IMR-90 (cell line): Measurements from ENCODE around the gene HTR5A.

ENCODE experiments used
- POLR2A ChIP-seq: IDR thresholded peaks from 2 replicates; pipeline ENCODE4 v1.6.1; 2012; ENCODE audit warnings: mild to moderate bottlenecking, low read depth, low read length
- TF ChIP-seq, protein P1 (sequence below): conservative IDR thresholded peaks from 2 replicates; pipeline ENCODE4 v1.5.1; 2012; ENCODE audit warnings: mild to moderate bottlenecking, low read depth, low read length, improper control_type of control experiment

DNA sequence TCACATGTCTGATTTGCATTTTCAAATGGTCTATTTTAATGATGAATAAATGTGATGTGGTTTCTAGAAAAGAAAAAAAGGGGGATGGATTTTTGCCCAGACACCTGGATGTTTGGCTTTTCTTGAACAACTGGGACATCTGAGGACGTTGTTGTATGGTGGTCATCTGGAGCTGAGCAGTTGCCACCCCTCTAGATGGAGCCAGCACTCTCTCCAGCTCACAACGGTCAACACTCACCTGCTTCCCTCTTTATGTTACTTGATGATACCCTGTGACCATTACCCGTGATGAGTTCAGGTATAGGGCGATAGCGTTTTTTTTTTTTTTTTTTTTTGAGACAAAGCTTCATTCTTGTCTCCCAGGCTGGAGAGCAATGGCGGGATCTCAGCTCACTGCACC lies 37.1 kb upstream of the HTR5A start:
- TF ChIP-seq, protein P1, sequence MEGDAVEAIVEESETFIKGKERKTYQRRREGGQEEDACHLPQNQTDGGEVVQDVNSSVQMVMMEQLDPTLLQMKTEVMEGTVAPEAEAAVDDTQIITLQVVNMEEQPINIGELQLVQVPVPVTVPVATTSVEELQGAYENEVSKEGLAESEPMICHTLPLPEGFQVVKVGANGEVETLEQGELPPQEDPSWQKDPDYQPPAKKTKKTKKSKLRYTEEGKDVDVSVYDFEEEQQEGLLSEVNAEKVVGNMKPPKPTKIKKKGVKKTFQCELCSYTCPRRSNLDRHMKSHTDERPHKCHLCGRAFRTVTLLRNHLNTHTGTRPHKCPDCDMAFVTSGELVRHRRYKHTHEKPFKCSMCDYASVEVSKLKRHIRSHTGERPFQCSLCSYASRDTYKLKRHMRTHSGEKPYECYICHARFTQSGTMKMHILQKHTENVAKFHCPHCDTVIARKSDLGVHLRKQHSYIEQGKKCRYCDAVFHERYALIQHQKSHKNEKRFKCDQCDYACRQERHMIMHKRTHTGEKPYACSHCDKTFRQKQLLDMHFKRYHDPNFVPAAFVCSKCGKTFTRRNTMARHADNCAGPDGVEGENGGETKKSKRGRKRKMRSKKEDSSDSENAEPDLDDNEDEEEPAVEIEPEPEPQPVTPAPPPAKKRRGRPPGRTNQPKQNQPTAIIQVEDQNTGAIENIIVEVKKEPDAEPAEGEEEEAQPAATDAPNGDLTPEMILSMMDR: no peak
- TF ChIP-seq POLR2A: no peak
